Calu3 (cell line): ENCODE results near the gene EEF2KMT. TPM values are rescaled to one million over a fixed set of nuclear protein-coding genes. Genes with fewer than 3 reads are reported as not detected.
"Not testable (repeated sequence)": the region's sequence is repeated elsewhere in the genome, so short reads cannot be mapped to it uniquely, and the experiment has no call there.

ENCODE experiments used
- BruUV-seq: library from RNA; stranded (reverse); fragments of 400-500 nt; replicated peaks from 2 replicates; lab custom pipeline; 2021; lab: Mats Ljungman, UMichigan
- CTCF ChIA-PET: fragments of 300-600 bp; sonication (Branson Sonifier 250); formaldehyde crosslinking; loops from one replicate; lab custom pipeline; 2022; ENCODE audit warnings: antibody characterized with exemption; lab: Charles Lee
- DNase-seq: peaks from one replicate; pipeline ENCODE4 v3.0.0; 2022
- H3K27ac Mint-ChIP-seq: one replicate; pipeline ENCODE4 v1.8.0; 2022; ENCODE audit warnings: mixed read lengths; ENCODE audit not compliant: unreplicated experiment
- H3K27me3 Mint-ChIP-seq: one replicate; pipeline ENCODE4 v1.8.0; 2022; ENCODE audit warnings: mixed read lengths; ENCODE audit not compliant: unreplicated experiment
- H3K36me3 Mint-ChIP-seq: one replicate; pipeline ENCODE4 v1.8.0; 2022; ENCODE audit warnings: mild to moderate bottlenecking, moderate library complexity, mixed read lengths; ENCODE audit not compliant: insufficient read depth, unreplicated experiment
- H3K4me1 Mint-ChIP-seq: one replicate; pipeline ENCODE4 v1.8.0; 2022; ENCODE audit warnings: mild to moderate bottlenecking, low read depth, mixed read lengths; ENCODE audit not compliant: unreplicated experiment
- H3K4me3 Mint-ChIP-seq: one replicate; pipeline ENCODE4 v1.8.0; 2022; ENCODE audit warnings: mild to moderate bottlenecking, low read depth, moderate library complexity, mixed read lengths; ENCODE audit not compliant: unreplicated experiment
- H3K9me3 Mint-ChIP-seq: one replicate; pipeline ENCODE4 v1.8.0; 2022; ENCODE audit warnings: low read depth, mixed read lengths; ENCODE audit not compliant: unreplicated experiment
- intact Hi-C: fragments of 100-400 bp; cut with micrococcal nuclease; formaldehyde crosslinking; loops from one replicate; pipeline ENCODE4 v1.10.0; 2022; ENCODE audit not compliant: unreplicated experiment
- total RNA-seq: library from RNA; stranded (reverse); gene quantifications from 2 replicates; pipeline ENCODE4 v1.2.3, GENCODE V29; 2022

The EEF2KMT gene
- total RNA-seq, 1 experiment from 2014 or later = 25.6 TPM

GRCh38 chr16:5098221-5099159 lies 895 bp upstream of the EEF2KMT start:
- peaks cover 33% of the 10 kb centered on the region for H3K27me3 Mint-ChIP-seq
- not testable (repeated sequence) for BruUV-seq, H3K9me3 Mint-ChIP-seq
- peaks cover 28% of the 10 kb centered on the region for H3K36me3 Mint-ChIP-seq
- H3K4me3 Mint-ChIP-seq = peak overlapping the region; percentile 83
- peak overlapping the region; percentile 86 for H3K27ac Mint-ChIP-seq
- intact Hi-C loops = loop anchor here (10.0 kb wide), 1 partner anchor 144 kb away; the partner anchor contains the start of gene SEC14L5
- DNase-seq = peak; percentile 74
- CTCF ChIA-PET = interaction anchor here (0.6 to 1.4 kb wide), 8 partner anchors 14 to 1545 kb away, joined by 3 to 5 read pairs (median 3); partner anchors contain the start of genes ANKS3, DNAAF8 and MGRN1
- peaks cover 12% of the 10 kb centered on the region for H3K4me1 Mint-ChIP-seq

DNA sequence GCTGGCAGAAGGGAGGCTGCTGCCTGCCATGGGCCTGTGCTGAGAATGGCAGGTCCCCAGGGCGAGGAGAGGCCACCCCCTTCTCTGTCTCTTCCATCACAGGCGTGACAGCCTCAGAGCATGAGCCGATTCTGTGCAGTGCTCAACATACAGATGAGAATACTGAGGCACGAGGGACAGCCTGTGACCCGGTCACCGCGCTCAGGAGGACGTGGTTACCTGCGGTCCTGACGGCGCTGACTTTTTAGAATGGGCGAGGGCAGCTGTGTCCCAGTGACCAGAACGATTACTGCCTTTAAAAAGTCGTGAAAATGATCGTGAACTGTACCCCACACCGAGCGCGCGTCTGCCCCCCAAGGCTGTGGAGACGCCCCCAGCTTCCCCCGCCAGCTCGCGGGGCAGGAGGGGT lies 530 bp downstream of the EEF2KMT start:
- H3K9me3 Mint-ChIP-seq, CTCF ChIA-PET: not testable (repeated sequence)
- DNase-seq = peak; percentile 17
- TSS peak; percentile 64 for BruUV-seq
- peak overlapping the region; percentile 86 for H3K27ac Mint-ChIP-seq
- H3K4me1 Mint-ChIP-seq = peaks cover 13% of the 10 kb centered on the region
- peaks cover 20% of the 10 kb centered on the region for H3K27me3 Mint-ChIP-seq
- peaks cover 38% of the 10 kb centered on the region for H3K36me3 Mint-ChIP-seq
- intact Hi-C loops = loop anchor here (10.0 kb wide), 1 partner anchor 142 kb away; the partner anchor contains the start of gene SEC14L5
- peak overlapping the region; percentile 83 for H3K4me3 Mint-ChIP-seq

- H3K27ac Mint-ChIP-seq = peak overlapping the region; percentile 86
- intact Hi-C loops = loop anchor here (10.0 kb wide), 1 partner anchor 142 kb away; the partner anchor contains the start of gene SEC14L5
- H3K4me1 Mint-ChIP-seq = peaks cover 17% of the 10 kb centered on the region
- peaks cover 41% of the 10 kb centered on the region for H3K36me3 Mint-ChIP-seq
- DNase-seq, CTCF ChIA-PET, H3K9me3 Mint-ChIP-seq, BruUV-seq: not testable (repeated sequence)
- H3K27me3 Mint-ChIP-seq = peaks cover 15% of the 10 kb centered on the region
- peak overlapping the region; percentile 83 for H3K4me3 Mint-ChIP-seq
Observed at GRCh38 chr16:5096437-5097060, 1.0 kb downstream of the EEF2KMT start.

DNA sequence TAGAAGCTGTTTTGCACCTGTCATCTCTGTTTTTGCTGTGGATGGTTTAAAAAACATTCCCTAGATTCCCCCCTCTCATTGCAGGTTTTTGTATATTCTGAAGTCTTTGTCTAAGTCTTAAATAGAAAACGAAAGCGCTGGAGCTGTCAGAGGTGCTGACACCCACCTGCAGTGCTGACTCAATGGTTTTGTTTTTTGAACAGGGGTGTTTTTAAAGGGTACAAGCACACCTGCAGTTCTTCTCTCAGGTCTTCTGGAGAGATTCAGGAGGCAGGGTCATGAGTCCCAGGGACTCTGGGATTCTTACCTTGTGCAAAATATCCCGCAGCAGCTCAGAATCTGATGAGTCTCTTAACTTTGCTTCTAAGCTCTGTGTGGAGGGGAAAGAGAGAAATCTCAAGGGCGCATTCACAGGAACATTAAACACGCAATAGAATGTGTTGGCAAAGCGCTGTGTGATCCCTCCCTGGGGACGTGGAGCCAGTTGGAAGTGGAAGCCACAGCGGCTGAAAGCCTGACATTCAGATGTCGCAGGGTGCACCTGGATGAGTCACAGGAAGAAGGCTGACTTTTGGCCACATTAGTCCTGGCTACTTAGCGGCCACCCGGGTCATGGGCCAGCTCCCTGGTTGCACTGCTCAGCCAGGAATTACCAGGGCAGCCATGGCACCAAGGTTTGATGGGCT lies 2.3 kb downstream of the EEF2KMT start:
- TSS peak; percentile 13 for BruUV-seq
- Mint-ChIP-seq H3K4me1 (peaks cover 17% of the 10 kb centered on the region), H3K36me3 (peaks cover 41% of the 10 kb centered on the region)
- H3K27me3 Mint-ChIP-seq, CTCF ChIA-PET, H3K27ac Mint-ChIP-seq, H3K4me3 Mint-ChIP-seq, DNase-seq, H3K9me3 Mint-ChIP-seq: not testable (repeated sequence)
- intact Hi-C loops = loop anchor here (10.0 kb wide), 1 partner anchor 140 kb away; the partner anchor contains the start of gene SEC14L5

- Mint-ChIP-seq H3K4me1 (peaks cover 17% of the 10 kb centered on the region), H3K36me3 (peaks cover 48% of the 10 kb centered on the region)
- H3K4me3 Mint-ChIP-seq, H3K27me3 Mint-ChIP-seq, H3K27ac Mint-ChIP-seq, CTCF ChIA-PET, DNase-seq, H3K9me3 Mint-ChIP-seq, BruUV-seq: not testable (repeated sequence)
- intact Hi-C loops = loop anchor here (10.0 kb wide), 1 partner anchor 139 kb away; the partner anchor contains the start of gene SEC14L5
Observed at GRCh38 chr16:5093746-5094145, 3.8 kb downstream of the EEF2KMT start.

- BruUV-seq, H3K9me3 Mint-ChIP-seq, DNase-seq, H3K4me3 Mint-ChIP-seq, H3K27ac Mint-ChIP-seq, H3K27me3 Mint-ChIP-seq: not testable (repeated sequence)
- intact Hi-C loops = loop anchor here (10.0 kb wide), 1 partner anchor 138 kb away; the partner anchor contains the start of gene SEC14L5
- H3K36me3 Mint-ChIP-seq = peaks cover 47% of the 10 kb centered on the region
- CTCF ChIA-PET = interaction anchor here (1.6 kb wide), 1 partner anchor 21 kb away, joined by 4 read pairs; the partner anchor contains the start of gene ALG1
- H3K4me1 Mint-ChIP-seq = peaks cover 17% of the 10 kb centered on the region
Observed at GRCh38 chr16:5093081-5093480, 4.5 kb downstream of the EEF2KMT start.

DNA sequence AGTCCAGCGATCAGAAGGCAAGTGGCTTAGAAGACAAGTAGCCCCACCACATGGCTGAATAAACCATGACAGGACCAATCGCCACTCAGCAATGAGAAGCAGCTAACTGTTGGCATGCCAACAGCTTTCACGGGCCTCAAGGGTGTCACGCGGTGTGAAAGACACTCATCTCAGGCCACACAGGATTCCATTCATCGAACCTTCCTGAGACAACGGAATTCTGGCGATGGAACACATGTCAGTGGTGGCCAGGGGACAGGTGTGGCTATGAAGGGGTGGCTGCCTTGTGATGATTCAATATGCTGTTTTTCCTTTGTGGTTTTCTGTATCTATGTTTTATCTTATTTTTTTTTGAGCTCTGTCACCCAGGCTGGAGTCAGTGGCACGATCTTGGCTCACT lies 7.0 kb downstream of the EEF2KMT start:
- H3K4me1 Mint-ChIP-seq, H3K4me3 Mint-ChIP-seq, BruUV-seq, DNase-seq, H3K9me3 Mint-ChIP-seq, H3K27me3 Mint-ChIP-seq, CTCF ChIA-PET, H3K27ac Mint-ChIP-seq: not testable (repeated sequence)
- intact Hi-C loops = loop anchor here (10.0 kb wide), 1 partner anchor 136 kb away; the partner anchor contains the start of gene SEC14L5
- H3K36me3 Mint-ChIP-seq = peaks cover 45% of the 10 kb centered on the region

DNA sequence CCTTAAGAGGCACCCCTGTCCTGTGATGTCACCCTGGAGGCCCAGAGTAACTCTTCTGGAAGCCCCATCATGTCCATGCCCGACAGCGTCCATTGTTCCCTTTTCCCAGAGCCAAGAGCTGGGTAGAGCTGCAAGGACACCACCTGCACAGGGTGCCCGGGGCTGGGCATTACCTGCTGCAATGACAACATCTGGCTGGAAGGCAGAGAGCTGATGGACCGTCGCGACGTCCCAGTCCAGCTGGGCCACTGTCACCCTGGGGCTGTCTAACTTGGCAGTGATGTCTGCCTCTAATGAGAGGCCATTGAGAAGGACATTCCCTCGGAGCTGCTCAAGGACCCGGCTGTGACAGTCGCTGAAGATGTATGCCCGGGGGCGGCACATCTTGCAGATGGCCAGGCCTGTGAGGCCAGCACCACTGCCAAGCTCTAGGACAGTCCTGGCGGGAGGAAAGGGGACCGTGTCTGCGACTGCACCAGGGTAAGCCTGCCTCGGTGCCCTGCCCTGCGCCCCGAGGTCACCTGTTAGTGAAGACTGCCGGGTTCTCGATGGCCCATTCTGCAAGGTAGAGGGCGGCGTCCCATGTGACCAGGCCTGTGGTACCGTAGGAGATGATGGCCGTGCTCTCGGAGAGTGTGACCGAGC lies 7.6 kb downstream of the EEF2KMT start:
- H3K4me1 Mint-ChIP-seq, H3K27me3 Mint-ChIP-seq, H3K27ac Mint-ChIP-seq, H3K9me3 Mint-ChIP-seq, H3K4me3 Mint-ChIP-seq, DNase-seq, BruUV-seq, CTCF ChIA-PET: not testable (repeated sequence)
- intact Hi-C loops = loop anchor here (10.0 kb wide), 1 partner anchor 135 kb away; the partner anchor contains the start of gene SEC14L5
- peaks cover 51% of the 10 kb centered on the region for H3K36me3 Mint-ChIP-seq
